Occipital lobe (tissue), 2 donors: Measurements from ENCODE around the gene PDGFC. TPM values are rescaled to one million over a fixed set of nuclear protein-coding genes. Genes with fewer than 3 reads are reported as not detected.

Experiments used
- DNase-seq: peaks from one replicate; lab custom pipeline; 2025; lab: John Stamatoyannopoulos, UW
- total RNA-seq: library from RNA; depleted of rRNA; stranded (reverse); fragments of >200 nt; gene quantifications from one replicate; pipeline ENCODE4 v1.2.3, GENCODE V29; 2014

The PDGFC gene, protein sequence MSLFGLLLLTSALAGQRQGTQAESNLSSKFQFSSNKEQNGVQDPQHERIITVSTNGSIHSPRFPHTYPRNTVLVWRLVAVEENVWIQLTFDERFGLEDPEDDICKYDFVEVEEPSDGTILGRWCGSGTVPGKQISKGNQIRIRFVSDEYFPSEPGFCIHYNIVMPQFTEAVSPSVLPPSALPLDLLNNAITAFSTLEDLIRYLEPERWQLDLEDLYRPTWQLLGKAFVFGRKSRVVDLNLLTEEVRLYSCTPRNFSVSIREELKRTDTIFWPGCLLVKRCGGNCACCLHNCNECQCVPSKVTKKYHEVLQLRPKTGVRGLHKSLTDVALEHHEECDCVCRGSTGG
- 29.0 TPM for total RNA-seq

DNA sequence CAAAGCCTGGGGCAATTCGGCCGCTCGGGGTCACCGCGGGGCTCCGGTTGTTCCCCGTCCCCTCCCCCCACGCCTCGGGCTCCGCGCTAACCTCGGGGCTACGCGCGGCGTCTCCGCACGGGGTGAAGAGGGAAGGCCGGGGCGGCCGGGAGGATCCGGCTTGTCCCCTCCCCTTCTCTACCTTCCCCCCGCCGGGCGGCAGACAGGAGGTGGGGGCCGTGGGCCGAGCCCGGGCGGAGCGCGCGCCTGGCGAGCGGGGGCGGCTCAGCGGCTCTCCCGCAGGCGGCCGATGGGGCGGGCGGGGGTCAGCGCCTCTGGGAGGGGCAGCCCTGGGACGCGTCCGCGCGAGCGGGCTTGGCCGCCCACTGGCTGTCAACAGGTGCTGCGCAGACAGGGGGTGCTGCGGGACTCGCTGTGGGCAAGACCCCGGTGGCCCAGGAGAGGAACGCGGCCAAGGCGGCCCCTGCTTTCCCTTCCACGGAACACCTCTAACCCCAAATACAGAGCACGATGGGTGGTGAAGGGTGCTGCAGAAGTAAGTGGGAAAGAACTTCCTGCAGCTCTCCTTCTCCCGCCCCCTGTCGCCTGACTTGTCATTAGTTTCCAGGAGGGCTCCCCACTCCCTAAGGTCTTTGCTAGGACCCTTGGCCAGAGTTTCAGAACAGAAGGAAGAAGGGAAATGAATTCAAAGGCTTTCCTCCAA, at the start of gene PDGFC:
PDGFC (minus strand) TSS at position 124 of the 703 bp plus-strand sequence. CDS start 896 bp downstream, outside the sequence.
- DNase-seq, result peak; percentile 31

DNA sequence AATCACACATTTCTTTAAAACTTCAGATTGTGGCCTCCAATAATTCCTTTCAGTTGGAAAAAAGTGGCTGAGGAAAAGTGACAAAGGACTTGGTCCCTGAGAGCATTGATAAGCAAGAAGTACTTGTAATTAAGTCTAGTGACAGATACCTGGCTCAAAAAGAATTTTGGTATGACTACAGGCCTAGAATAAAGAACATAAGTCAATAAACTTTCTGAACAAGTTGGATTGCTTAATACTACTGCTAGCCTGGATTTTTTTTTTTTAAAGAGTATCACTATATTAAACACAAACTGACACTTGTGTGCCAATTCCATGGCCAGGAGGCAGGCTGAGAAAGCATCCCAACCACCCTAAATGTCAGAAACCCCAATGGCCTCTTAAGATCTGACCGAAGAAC, 49.3 kb upstream of the PDGFC start:
- DNase-seq, result no peak

DNA sequence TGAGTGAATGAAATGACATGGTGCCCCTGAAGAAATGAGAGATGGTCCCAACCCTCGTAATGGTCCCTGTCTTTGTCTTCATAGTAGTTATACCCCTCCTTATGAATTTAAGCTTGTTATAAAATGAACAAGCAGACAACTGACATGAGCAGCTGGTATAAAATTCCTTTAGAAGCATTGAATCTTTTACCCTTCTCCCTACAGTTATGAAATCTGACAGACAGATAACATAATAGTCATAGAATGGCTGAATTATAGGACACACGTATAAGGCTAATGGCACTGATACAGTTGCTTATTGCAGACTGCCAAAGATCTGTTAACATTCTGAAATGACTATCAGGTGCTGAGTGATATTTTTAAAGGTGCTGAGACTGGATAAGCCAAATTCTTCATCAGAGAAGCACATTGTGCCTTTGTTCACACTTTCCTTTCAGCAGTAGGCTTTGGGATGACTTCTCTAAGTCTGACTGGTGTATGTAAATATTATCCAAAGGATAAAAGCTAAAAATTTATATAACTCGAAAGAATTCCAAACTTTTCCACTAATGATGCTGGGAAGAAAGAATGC, 47.4 kb upstream of the PDGFC start:
- no peak for DNase-seq

DNA sequence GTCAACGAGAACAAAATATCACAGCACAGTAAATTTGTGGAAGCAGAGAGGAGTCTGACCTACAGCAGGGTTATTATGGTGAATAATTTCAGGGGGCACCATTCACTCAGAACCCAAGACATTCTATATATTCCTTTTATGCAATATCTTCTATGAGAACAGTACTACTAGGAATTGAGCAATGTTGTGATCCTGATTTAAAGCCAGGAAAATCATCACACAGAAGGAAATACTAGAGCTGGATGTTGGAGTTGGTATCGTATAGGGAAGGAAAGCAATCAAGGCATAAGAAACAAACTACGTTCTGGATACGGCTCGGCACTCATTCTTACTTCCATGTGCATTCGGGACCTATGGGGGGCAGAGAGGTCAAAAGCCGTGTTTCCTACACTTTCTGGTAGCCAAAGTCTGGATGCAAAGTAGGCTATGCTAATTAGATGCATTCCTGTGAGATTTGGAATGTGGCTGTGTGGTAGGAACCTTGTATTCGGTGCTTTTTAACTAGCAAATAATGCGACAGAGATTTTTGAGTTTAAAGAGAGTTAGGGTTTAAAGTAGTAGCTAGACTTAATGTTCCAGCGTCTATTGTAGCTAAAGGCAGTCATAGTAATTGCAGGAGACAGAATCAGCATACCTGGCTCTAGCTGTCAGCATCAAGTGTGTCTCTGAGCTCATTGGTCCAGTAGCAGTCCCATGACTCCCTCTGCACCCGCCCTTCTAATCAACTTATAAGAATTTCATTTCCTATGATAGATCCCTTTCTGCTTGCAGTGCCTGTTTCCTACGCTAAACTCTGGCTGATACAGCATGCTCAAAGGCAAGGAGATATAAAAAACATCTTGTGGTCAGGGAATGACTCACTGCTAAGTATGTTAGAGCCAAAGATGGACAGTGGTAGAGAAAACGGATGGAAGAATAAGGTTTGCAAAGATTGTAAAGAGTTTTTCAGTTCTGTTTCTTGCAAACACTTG, 43.3 kb upstream of the PDGFC start:
- no peak for DNase-seq

DNA sequence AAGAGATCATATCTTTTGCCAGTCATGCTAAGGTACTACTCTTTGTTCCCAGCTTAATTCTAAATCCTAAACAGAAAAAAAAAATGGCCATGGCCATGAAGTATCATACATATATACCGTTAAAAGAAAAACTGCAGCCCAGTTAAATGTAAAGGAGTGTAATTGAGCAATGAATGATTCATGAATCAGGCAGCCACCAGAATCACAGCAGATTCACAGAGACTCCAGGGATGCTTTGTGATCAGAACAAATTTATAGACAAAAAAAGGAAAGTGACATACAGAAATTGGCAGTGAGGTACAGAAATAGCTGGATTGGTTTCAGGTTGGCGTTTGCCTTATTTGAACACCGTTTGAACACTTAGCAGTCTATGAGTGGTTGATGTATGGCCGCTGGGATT, 42.1 kb upstream of the PDGFC start:
- no peak for DNase-seq

DNA sequence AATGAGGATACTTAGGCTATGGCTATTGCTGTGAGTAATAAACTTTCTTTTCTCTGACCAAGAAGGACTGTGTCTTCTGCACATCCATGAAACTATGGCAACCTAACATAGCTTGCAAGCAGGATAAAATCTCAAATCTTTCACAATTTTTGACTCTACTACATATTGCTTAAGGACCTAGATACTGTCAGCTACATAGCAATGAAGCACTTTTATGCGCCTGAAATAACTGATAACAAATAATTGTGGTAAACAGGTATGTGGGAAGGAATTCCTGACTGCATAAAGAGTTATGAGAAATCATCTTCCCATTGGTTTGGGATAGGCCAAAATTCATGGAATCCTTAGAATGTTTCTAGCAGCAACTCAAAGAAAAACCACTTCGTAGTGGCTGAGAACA, 41.2 kb upstream of the PDGFC start:
- no peak for DNase-seq

DNA sequence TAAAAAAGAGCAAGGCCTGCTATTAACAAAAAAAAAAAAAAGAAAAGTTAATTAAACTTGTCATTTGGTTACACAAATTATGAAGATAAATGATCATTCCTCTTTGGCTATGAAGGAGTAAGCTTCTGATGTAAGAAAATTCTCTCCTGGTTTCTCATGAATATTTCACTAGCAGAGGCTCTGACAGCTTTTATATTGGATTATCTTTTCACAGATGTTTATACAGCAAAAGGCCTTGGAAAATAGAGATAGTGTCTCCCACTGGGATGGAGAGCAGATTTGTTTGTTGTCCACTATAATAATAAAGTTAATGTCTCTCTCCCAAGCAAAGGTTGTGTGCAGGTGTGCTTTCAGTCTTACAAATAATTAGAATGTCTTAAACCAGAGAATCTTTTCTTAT, 40.7 kb upstream of the PDGFC start:
- no peak for DNase-seq

DNA sequence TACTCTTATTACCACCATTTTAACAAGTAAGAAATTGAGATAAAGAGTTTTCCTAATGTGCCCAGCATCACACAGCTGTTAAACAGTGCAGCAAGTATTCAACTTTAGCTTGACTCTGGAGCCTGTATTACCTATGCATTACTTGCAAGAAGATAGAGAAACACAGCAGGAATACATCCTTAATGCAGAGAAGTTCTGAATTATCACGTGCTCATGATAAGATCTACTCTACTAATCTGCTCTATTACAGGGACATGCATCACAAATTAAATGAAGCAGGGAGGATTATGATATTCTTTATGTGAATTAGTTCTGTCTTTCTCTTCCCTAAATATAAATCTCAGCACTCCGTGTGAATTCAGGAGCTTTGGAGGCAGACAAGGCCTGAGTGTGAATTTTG, 39.0 kb upstream of the PDGFC start:
- DNase-seq, result no peak

DNA sequence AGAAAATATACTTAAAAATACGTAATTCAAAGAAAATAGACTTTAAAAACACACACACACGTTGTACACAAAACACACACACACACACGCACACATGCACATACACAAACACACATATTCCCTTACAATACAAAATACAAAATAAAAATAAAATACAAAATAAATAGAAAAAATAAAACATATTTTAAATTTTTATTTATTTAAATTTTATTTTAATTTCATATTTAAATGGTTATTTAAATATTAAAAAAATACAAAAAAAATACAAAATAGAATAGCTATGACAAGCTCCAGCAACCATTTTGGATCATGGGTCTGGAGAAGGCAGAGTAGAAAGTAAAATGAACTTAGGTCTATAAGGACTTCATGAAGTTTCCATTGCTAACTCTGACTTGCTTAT, 34.2 kb upstream of the PDGFC start:
- DNase-seq, result no peak

DNA sequence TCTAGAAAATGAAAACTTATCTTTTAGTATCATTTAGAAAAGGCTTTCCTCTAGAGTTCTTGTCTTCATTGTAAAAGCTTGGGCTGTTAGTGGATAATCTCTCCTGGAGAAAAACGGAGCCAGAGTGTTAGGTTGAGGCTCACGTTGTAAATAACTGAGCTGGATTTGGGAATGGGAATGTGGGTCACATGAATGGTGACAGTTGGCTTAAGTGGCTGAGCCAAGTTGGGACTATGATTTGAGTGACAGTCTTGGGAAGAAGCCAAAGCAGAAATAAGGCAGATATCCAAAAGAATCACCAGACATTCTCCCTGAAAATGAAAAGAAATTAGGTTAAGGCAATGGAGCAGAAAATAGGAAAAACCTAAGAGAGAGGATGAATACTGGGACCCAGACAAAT, 33.6 kb upstream of the PDGFC start:
- DNase-seq, result no peak

DNA sequence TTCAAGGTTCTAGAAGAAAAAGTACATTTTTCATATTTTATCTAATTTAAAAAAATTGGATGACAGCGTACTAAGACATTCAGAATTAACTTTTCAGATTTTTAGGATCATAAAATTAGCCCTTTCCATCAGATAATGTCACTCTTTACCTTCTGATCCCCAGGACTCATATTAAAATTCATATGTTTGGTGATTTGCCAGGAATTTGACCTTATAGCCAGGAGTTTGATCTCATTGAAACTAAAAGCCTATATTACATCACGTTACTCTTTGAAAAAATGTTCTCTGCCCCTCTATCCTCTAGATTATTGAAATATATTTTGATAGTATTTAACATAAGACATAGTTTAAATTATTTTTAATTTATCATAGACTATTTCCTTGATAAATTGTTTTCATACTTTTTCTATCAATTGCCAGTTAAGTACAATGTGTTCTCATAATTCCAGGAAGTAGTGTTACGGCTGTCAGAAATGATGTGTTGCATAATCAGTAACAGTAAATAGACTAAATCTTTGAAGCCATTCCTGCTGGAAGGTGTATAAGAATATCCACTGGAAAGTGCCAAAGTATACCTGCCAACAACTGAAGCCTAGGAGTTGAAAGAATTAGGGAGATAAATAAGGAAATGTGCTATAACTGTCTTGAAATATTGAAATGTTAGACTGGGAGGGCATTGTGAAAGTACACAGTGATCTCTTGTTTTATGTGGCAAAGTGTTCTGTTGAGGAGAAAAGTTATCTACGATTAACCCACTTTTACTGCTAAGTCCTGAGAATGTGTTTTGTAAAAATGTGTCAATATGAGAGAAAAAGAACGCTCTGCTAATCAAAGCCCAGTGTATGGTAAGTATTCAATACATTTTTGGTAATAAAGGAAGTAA, 32.9 kb upstream of the PDGFC start:
- no peak for DNase-seq

DNA sequence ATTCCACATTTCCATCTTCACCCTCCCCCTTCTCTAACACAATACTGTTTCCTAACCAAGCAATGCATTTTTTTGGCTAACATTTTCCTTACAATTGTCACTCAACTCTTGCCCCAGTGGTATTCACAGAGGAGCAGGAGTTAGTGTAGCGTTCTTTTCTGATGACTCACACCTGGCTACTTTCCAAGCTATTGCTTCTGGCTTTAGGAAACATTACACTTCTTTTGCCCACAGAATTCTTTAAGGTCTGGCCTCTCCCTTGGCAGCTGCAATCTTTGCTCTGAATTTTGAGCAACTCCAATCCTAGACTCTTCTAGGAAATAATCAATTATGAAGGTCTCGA, 27.5 kb upstream of the PDGFC start:
- DNase-seq, result no peak

DNA sequence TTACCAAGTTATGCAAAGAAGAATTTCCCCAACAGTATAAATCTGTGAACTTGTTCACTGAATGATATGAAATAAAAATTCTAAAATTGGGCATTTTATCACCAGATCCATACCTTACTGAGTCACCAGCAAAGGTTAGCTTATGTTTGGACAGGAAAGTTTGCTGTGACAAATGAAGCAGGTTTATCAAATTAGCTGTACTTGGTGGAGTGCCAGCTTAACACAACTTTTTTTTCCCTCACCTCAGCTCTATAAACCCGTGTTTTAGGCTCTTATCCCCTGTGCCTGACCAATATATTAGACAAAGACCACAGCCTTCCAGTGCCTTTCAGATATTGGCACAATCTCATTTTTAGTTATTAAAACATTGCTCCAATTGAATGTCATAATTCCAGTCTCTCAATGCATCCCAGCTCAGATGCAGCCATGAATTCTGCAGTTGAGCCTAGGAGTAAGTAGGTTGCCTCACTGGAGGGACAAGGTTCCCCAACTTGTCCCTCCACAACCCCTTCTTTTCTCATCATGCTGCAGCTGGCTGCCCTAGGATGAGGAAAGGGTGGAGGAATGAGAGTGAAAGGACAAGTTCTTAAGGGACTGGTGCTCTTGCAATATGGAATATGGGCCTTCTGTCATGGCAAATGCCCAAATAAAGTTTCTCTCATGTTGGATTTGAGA, 27.0 kb upstream of the PDGFC start:
- no peak for DNase-seq

DNA sequence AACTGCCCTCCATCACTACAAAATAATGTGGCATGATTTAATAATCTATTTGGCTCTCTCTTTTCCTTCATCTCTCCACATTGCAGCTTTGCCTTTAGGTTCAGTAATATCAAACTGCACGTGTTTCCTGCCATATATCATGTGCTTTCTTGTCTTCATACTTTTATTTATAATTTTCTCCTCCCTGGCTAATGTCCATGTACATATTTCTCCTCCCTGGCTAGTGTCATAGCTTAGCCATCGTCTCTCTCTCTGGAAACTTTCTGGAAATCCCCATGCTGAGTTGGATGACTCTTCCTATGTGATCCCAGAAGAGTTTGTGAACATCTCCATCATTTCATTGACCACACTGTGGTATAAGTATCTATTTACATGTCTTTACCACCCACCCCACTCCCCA, 21.3 kb upstream of the PDGFC start:
- no peak for DNase-seq

DNA sequence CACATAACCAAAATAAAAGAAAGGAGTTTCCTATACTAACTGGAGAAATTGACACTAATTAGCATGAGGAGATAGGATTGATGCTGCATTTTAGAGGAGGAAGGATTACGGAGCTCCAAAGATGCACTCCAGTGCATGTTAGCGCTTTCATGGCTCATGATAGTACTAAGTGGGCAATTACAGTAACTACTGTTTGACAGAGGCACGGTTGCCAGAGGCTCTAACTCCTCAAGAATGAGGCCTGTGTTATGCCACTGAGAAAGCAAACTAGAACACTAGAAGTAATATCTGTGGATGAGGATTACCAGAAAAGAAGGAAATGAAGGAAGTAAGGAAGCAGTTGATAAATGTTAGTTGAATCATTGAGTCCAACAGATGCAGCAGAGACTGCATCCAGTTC, 19.6 kb upstream of the PDGFC start:
- no peak for DNase-seq

DNA sequence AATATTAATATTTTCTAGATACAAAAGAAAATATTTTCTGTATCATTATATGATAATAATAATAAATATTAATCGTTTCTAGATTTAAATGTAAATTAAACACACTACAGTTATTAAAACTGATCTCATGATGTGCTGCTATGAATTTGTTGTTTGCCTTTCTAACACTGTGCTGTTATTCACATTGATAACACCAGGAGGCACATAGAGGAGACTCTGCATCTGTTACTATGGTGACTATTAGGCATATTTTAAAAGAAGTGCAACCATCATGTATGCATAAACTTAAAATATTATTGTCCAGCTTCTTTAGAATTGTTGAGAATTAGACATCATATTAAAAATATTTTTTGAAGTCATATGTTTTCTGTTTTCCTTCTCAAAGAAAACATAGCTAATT, 11.8 kb upstream of the PDGFC start:
- no peak for DNase-seq

DNA sequence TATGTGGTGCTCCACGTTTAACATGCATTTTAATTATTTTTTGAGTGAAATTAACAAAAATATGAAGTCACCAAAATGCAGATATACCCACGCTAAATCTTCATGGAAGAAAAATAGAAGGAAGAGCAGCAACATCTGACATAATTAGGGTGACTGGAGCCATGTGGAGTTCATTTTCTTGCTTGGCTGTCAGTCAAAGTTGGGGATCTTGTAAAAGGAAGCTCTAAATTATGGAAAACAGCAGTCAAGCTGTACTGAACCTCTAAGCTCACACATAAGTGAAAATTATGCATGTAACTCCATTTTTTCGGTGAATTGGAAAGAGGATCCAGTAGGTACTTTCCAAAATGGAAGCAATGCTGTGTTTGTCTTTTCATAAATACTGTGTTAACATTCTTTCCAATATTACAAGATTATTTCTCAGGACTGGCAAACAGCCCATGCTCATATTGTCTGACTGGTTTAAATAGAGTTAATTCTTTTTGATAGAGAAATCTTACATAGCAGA, 9.7 kb upstream of the PDGFC start:
- no peak for DNase-seq

DNA sequence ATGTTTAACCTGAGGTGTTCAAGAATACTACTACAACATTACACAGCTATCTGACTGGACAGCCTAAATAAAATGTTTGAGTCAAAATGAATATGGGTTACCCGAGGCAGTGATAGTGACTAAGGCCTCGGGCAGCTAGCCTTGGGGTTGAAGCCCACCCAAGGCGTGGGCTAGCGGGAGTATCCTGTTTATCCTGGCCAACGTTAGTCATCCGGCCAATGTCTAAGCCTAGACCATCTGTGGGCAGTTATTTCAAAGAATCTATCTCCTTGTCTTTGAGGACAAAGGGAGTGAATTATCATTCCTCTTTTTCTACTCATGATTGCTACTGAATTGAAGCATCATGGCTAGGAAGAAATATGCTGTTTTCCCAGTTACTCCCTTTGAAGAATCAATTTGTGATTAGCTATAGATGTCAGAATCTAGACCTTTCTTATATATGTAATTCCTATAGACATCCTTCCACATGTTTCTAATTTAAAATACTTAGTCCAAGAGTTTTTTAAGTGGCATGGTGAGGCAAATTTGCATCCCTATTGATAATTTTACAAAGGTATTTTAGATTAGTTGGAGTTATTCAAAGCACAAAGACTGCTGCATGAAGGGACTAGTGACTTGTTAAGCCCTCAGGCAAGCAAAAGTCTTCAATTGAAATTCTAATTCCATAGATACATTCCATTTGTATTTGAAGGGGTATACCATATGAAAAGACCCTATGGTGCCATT, 6.0 kb upstream of the PDGFC start:
- no peak for DNase-seq

DNA sequence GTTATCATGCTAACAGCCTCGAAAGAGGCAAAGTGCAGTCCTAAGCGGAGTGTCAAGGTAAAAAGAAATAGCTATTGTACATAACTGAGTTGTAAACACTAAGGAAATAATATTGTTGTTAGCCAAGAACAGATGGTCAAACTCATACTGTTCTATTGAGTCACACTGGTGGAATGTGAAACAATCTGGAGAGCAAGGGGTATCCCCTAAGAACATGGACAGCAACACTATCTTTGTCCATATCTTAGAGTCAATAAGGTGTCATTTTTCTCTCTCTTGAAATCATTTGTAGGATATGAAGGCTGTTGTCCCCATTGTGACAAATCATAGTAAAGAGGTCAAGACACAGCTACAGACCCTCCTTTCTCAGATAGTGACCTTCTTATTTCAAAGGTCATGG, 4.5 kb upstream of the PDGFC start:
- DNase-seq, result no peak
